Activated CD4-positive, alpha-beta T cell treated with anti-CD3 and anti-CD28 coated beads, Interleukin-2, amount 50 U/mL, for 16 hours (primary cell): ENCODE results near the gene FOXP1.
"Not testable (repeated sequence)": the region's sequence is repeated elsewhere in the genome, so short reads cannot be mapped to it uniquely, and the experiment has no call there.

Experiments used
- DNase-seq: peaks from one replicate; pipeline ENCODE4 v3.0.0-alpha.2; 2020

FOXP1 gene

GRCh38 chr3:71444861-71445259, 138.7 kb downstream of the FOXP1 start:
- DNase-seq = no peak

GRCh38 chr3:71444028-71444860, 139.3 kb downstream of the FOXP1 start:
- peak; percentile 86 for DNase-seq

- DNase-seq = no peak
Observed at GRCh38 chr3:71443332-71443731, 140.2 kb downstream of the FOXP1 start.

- DNase-seq = no peak
Observed at GRCh38 chr3:71442652-71443042, 140.9 kb downstream of the FOXP1 start.

- no peak for DNase-seq
Observed at GRCh38 chr3:71441925-71442651, 141.4 kb downstream of the FOXP1 start.

GRCh38 chr3:71441217-71441924, 142.2 kb downstream of the FOXP1 start:
- no peak for DNase-seq

- DNase-seq = no peak
Observed at GRCh38 chr3:71438904-71439303, 144.6 kb downstream of the FOXP1 start.

- no peak for DNase-seq
Observed at GRCh38 chr3:71438071-71438685, 145.3 kb downstream of the FOXP1 start.

- no peak for DNase-seq
Observed at GRCh38 chr3:71436337-71436736, 147.2 kb downstream of the FOXP1 start.

- not testable (repeated sequence) for DNase-seq
Observed at GRCh38 chr3:71435836-71436235, 147.7 kb downstream of the FOXP1 start.

- no peak for DNase-seq
Observed at GRCh38 chr3:71433631-71434030, 149.9 kb downstream of the FOXP1 start.

GRCh38 chr3:71432044-71432975, 151.2 kb downstream of the FOXP1 start:
- DNase-seq = no peak

- DNase-seq = no peak
Observed at GRCh38 chr3:71430941-71431552, 152.5 kb downstream of the FOXP1 start.

- no peak for DNase-seq
Observed at GRCh38 chr3:71429597-71429988, 153.9 kb downstream of the FOXP1 start.

GRCh38 chr3:71428841-71429596, 154.5 kb downstream of the FOXP1 start:
- DNase-seq = no peak

- DNase-seq = no peak
Observed at GRCh38 chr3:71425491-71426071, 157.9 kb downstream of the FOXP1 start.

GRCh38 chr3:71423151-71423906, 160.2 kb downstream of the FOXP1 start:
- DNase-seq = no peak

GRCh38 chr3:71421820-71422566, 161.5 kb downstream of the FOXP1 start:
- peak; percentile 91 for DNase-seq

GRCh38 chr3:71421475-71421819, 162.1 kb downstream of the FOXP1 start:
- no peak for DNase-seq
